Astrocyte of the spinal cord (primary cell): ENCODE results near the gene ANKRD23.

ENCODE experiments used
- DNase-seq: peaks from one replicate; pipeline ENCODE4 v3.0.0; 2011; ENCODE audit warnings: low read depth, low spot score
- H3K4me3 ChIP-seq: 2 replicates; pipeline ENCODE4 v1.5.1; 2011; ENCODE audit warnings: low read depth, mild to moderate bottlenecking, low read length, moderate library complexity
- CTCF ChIP-seq: IDR thresholded peaks from 2 replicates; pipeline ENCODE4 v1.5.1; 2012; ENCODE audit warnings: low read depth, mild to moderate bottlenecking, low read length, inconsistent platforms
- in situ Hi-C: cut with HindIII; loops from 2 replicates; pipeline ENCODE4 v1.10.0; 2017; ENCODE audit warnings: low sequenced_read_pairs

Gene ANKRD23

GRCh38 chr2:96804986-96805385 is 38.8 kb downstream of the ANKRD23 start:
- H3K4me3 ChIP-seq, result no peak overlapping the region
- DNase-seq, result no peak
- TF ChIP-seq CTCF, result no peak
- in situ Hi-C loops, result loop anchor here (25.0 kb wide), 2 partner anchors 118 to 243 kb away; no protein-coding TSS in a partner anchor

- TF ChIP-seq CTCF, result no peak
- in situ Hi-C loops, result loop anchor here (25.0 kb wide), 2 partner anchors 115 to 240 kb away; no protein-coding TSS in a partner anchor
- DNase-seq, result no peak
- H3K4me3 ChIP-seq, result no peak overlapping the region
Observed at GRCh38 chr2:96802721-96803120, 41.1 kb downstream of the ANKRD23 start.

GRCh38 chr2:96801786-96802595 is 41.8 kb downstream of the ANKRD23 start:
- TF ChIP-seq CTCF, result no peak
- H3K4me3 ChIP-seq, result no peak overlapping the region
- DNase-seq, result no peak
- in situ Hi-C loops, result loop anchor here (25.0 kb wide), 2 partner anchors 115 to 240 kb away; no protein-coding TSS in a partner anchor

GRCh38 chr2:96801005-96801785 is 42.6 kb downstream of the ANKRD23 start:
- H3K4me3 ChIP-seq, result no peak overlapping the region
- peak; percentile 90 for TF ChIP-seq CTCF
- in situ Hi-C loops, result loop anchor here (25.0 kb wide), 2 partner anchors 114 to 239 kb away; no protein-coding TSS in a partner anchor
- peak; percentile 50 for DNase-seq

- in situ Hi-C loops, result loop anchor here (25.0 kb wide), 2 partner anchors 113 to 238 kb away; no protein-coding TSS in a partner anchor
- no peak for DNase-seq
- no peak overlapping the region for H3K4me3 ChIP-seq
- no peak for TF ChIP-seq CTCF
Observed at GRCh38 chr2:96800061-96801004, 43.5 kb downstream of the ANKRD23 start.

- no peak for DNase-seq
- no peak for TF ChIP-seq CTCF
- in situ Hi-C loops, result no loop called here
- H3K4me3 ChIP-seq, result no peak overlapping the region
Observed at GRCh38 chr2:96799623-96799935, 44.2 kb downstream of the ANKRD23 start.
